Liver (tissue), 3 donors: Measurements from ENCODE around the gene RUBCN.

Experiments used
- CTCF ChIP-seq: fragments of 150-350 bp; IDR thresholded peaks from 2 replicates; pipeline ENCODE4 v1.5.1; 2017; ENCODE audit warnings: improper control_type of control experiment, low read depth, low read length; ENCODE audit not compliant: missing input control
- EGR1 ChIP-seq, 2 donors: IDR thresholded peaks; 2 replicates each; pipeline ENCODE4 v1.6.1; 2016 to 2018; ENCODE audit warnings: antibody characterized with exemption in 2 of 2, low read depth in 2 of 2
- HNF4A ChIP-seq, 2 donors: conservative IDR thresholded peaks; 2 replicates each; pipeline ENCODE4 v1.6.1; 2016; ENCODE audit warnings: antibody characterized with exemption in 2 of 2, mild to moderate bottlenecking in 2 of 2
- SP1 ChIP-seq: IDR thresholded peaks from 2 replicates; pipeline ENCODE4 v1.6.1; 2018; ENCODE audit warnings: antibody characterized with exemption, mild to moderate bottlenecking
- donor health status: healthy.
- donor health status: healthy.

DNA sequence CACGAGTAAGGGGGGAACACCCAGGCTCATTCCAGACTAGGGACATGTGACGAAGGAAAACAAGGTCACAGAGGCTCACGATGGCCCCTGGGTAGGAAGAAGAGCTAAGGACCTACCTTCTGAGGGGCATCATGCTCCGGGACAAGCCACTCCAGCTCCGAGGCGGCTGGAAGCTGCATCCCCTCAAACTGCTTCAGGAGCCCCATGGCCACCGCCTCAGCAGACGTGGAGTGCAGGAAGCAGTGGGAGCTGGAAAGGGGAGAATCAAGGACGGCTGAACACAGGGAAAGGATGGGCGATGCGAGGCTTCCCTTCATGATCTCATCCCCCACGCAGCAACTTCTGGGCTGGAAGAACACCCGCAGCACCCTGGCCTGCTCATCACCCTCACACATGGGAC, 53.5 kb downstream of the RUBCN start:
- TF ChIP-seq CTCF (no peak), HNF4A (conservative IDR thresholded peaks at IDR 0.05) (no peak), SP1 (no peak), EGR1 (IDR thresholded peaks at IDR 0.05; ENCODE audit: low read depth in 2 of 2) (no peak)
